ENCODE measurements around the gene ASTL. TPM values are rescaled to one million over a fixed set of nuclear protein-coding genes. Genes with fewer than 3 reads are reported as not detected.

ASTL gene
- polyA plus RNA-seq, 3 donors: 0.71 TPM; not detected in 2

GRCh38 chr2:96135621-96136020 lies 2.7 kb downstream of the ASTL start:
- Mint-ChIP-seq H3K27ac (no peak overlapping the region), H3K4me1 (no peaks in the 10 kb centered on the region)

GRCh38 chr2:96135171-96135570 lies 3.1 kb downstream of the ASTL start:
- Mint-ChIP-seq H3K27ac (peak overlapping the region in 1 of 7 donors; percentile 48), H3K36me3 (no peaks in the 10 kb centered on the region), H3K4me3 (no peak overlapping the region), H3K4me1 (no peaks in the 10 kb centered on the region), H3K27me3 (ENCODE audit: low read depth in 3 of 3) (peaks cover 3 to 7% (median 6%) of the 10 kb centered on the region in 3 donors), H3K9me3 (no peaks in the 10 kb centered on the region)
- Histone ChIP-seq H4K20me1 (ENCODE audit: insufficient read depth, low read length) (no peaks in the 10 kb centered on the region), H3K9ac (ENCODE audit: insufficient read depth, low read length, poor library complexity, severe bottlenecking) (no peak overlapping the region), H3K4me1 (ENCODE audit: control insufficient read depth in 1 of 2, insufficient read depth in 2 of 2, low read length in 2 of 2) (no peaks in the 10 kb centered on the region), H3K36me3 (replicated peaks in 1 of 2; ENCODE audit: control insufficient read depth in 1 of 2, insufficient read depth in 2 of 2, low read length in 2 of 2) (no peaks in the 10 kb centered on the region), H3K79me2 (ENCODE audit: insufficient read depth, low read length) (no peaks in the 10 kb centered on the region), H3K27me3 (ENCODE audit: control insufficient read depth in 2 of 2, insufficient read depth in 2 of 2, low read length in 2 of 2) (no peaks in the 10 kb centered on the region), H3K4me2 (replicated peaks; ENCODE audit: extremely low read depth, low read length, poor library complexity, severe bottlenecking) (no peak overlapping the region), H3K27ac (ENCODE audit: low read depth in 1 of 2, low read length in 2 of 2) (no peak overlapping the region), H2AFZ (ENCODE audit: insufficient read depth, low read depth, low read length, poor library complexity, severe bottlenecking) (no peak overlapping the region), H3K9me3 (replicated peaks in 1 of 2; ENCODE audit: control insufficient read depth in 1 of 2, insufficient read depth in 1 of 2, low read length in 2 of 2) (no peaks in the 10 kb centered on the region), H3K4me3 (replicated peaks in 1 of 3; ENCODE audit: low read depth in 2 of 3, low read length in 3 of 3) (no peak overlapping the region)
- TF ChIP-seq CTCF (IDR thresholded peaks at IDR 0.05): no peak
- WGBS (ENCODE audit: insufficient coverage): 83% methylated on average over 7 of the region's 9 CpGs
- intact Hi-C loops (cut with micrococcal nuclease): no loop called here
- peak in 1 of 3 donors; percentile 27 for DNase-seq

More at GRCh38 chr2:96135621-96136020, 2.7 kb downstream of the ASTL start:
- Mint-ChIP-seq H3K36me3 (no peaks in the 10 kb centered on the region), H3K4me3 (no peak overlapping the region), H3K9me3 (no peaks in the 10 kb centered on the region), H3K27me3 (ENCODE audit: low read depth in 3 of 3) (peaks cover 3 to 7% (median 6%) of the 10 kb centered on the region in 3 donors)
- no peaks in the 10 kb centered on the region for H3K36me3 ChIP-seq (replicated peaks in 1 of 2; ENCODE audit: control insufficient read depth in 1 of 2, insufficient read depth in 2 of 2, low read length in 2 of 2)
- no peaks in the 10 kb centered on the region for H3K4me1 ChIP-seq (ENCODE audit: control insufficient read depth in 1 of 2, insufficient read depth in 2 of 2, low read length in 2 of 2)
- no peak overlapping the region for H3K9ac ChIP-seq (ENCODE audit: insufficient read depth, low read length, poor library complexity, severe bottlenecking)
- H2AFZ ChIP-seq (ENCODE audit: insufficient read depth, low read depth, low read length, poor library complexity, severe bottlenecking): no peak overlapping the region
- H3K27ac ChIP-seq (ENCODE audit: low read depth in 1 of 2, low read length in 2 of 2): no peak overlapping the region
- no peaks in the 10 kb centered on the region for H3K79me2 ChIP-seq (ENCODE audit: insufficient read depth, low read length)
- no peaks in the 10 kb centered on the region for H3K27me3 ChIP-seq (ENCODE audit: control insufficient read depth in 2 of 2, insufficient read depth in 2 of 2, low read length in 2 of 2)
- H3K4me2 ChIP-seq (replicated peaks; ENCODE audit: extremely low read depth, low read length, poor library complexity, severe bottlenecking): no peak overlapping the region
- H3K9me3 ChIP-seq (replicated peaks in 1 of 2; ENCODE audit: control insufficient read depth in 1 of 2, insufficient read depth in 1 of 2, low read length in 2 of 2): no peaks in the 10 kb centered on the region
- 93% methylated on average over 5 of the region's 5 CpGs for WGBS (ENCODE audit: insufficient coverage)
- no peaks in the 10 kb centered on the region for H4K20me1 ChIP-seq (ENCODE audit: insufficient read depth, low read length)
- H3K4me3 ChIP-seq (replicated peaks in 1 of 3; ENCODE audit: low read depth in 2 of 3, low read length in 3 of 3): no peak overlapping the region
- peak in 1 of 3 donors; percentile 31 for DNase-seq
- intact Hi-C loops (cut with micrococcal nuclease): no loop called here
- no peak for TF ChIP-seq CTCF (IDR thresholded peaks at IDR 0.05)
